Stomach (tissue), 9 donors: ENCODE results near the gene RRAS2. TPM values are rescaled to one million over a fixed set of nuclear protein-coding genes. Genes with fewer than 3 reads are reported as not detected.

Source experiments
- DNase-seq, 2 donors: peaks; one replicate each; pipeline versions ENCODE4 v3.0.0 to v3.0.0-alpha.2; 2013 to 2019
- H3K27ac ChIP-seq, 5 donors: fragments of 200-600 bp in 4 of 5; sonication (generic) in 4 of 5; one replicate each; pipeline ENCODE4 v1.5.1; 2013 to 2019; ENCODE audit warnings: mild to moderate bottlenecking in 1 of 5, moderate library complexity in 1 of 5
- H3K27me3 ChIP-seq, 3 donors: fragments of 200-600 bp; sonication (generic); one replicate each; pipeline ENCODE4 v1.5.1; 2017 to 2019; ENCODE audit warnings: mixed run types in 1 of 3
- H3K36me3 ChIP-seq, 4 donors: fragments of 200-600 bp; sonication (generic); 1 replicate in 3 of 4; 2 replicates in 1 of 4; pipeline ENCODE4 v1.5.1; 2016 to 2019
- H3K4me1 ChIP-seq, 4 donors: fragments of 200-600 bp; sonication (generic); one replicate each; pipeline ENCODE4 v1.5.1; 2016 to 2019
- H3K4me3 ChIP-seq, 4 donors: fragments of 200-600 bp; sonication (generic) in 3 of 4; one replicate each; pipeline ENCODE4 v1.5.1; 2016 to 2019; ENCODE audit warnings: mild to moderate bottlenecking in 1 of 4
- H3K9me3 ChIP-seq, 4 donors: fragments of 200-600 bp; sonication (generic); one replicate each; pipeline ENCODE4 v1.5.1; 2016 to 2019
- CTCF ChIP-seq, 7 experiments: fragments of 450-650 bp in 4 of 7; fragments of 200-600 bp in 3 of 7; sonication (generic) in 3 of 7; IDR thresholded peaks; one replicate each; pipeline ENCODE4 v1.5.1; 2016 to 2019; ENCODE audit warnings: antibody characterized with exemption in 7 of 7, control low read depth in 2 of 7, mild to moderate bottlenecking in 1 of 7
- EP300 ChIP-seq: sonication (generic); formaldehyde crosslinking; IDR thresholded peaks from one replicate; pipeline ENCODE4 v1.6.1; 2017; ENCODE audit warnings: antibody characterized with exemption
- POLR2A ChIP-seq, 4 donors: fragments of 450-650 bp; IDR thresholded peaks; one replicate each; pipeline ENCODE4 v1.6.1; 2016; ENCODE audit warnings: antibody characterized with exemption in 4 of 4, control low read depth in 2 of 4, mild to moderate bottlenecking in 1 of 4, moderate library complexity in 1 of 4
- POLR2AphosphoS5 ChIP-seq, 3 donors: sonication (generic); formaldehyde crosslinking; IDR thresholded peaks; one replicate each; pipeline ENCODE4 v1.6.1; 2016; ENCODE audit warnings: antibody characterized with exemption in 3 of 3
- WGBS, 5 donors: extraction: QIAGEN DNeasy Blood & Tissue Kit in 3 of 5; methylation state at CpG; one replicate each; pipeline versions ENCODE4 v1.1.5 to v1.1.7; 2013 to 2018; 5-methylcytosine and 5-hydroxymethylcytosine counted together
- intact Hi-C: fragments of 100-400 bp; cut with DNase I; formaldehyde crosslinking; loops from one replicate; pipeline ENCODE4 v1.15.1; 2023; ENCODE audit warnings: low total_unique reads
- polyA plus RNA-seq, 3 donors: library from polyadenylated mRNA; stranded (reverse); fragments of 200-250 nt; gene quantifications; one replicate each; pipeline ENCODE4 v1.2.3, GENCODE V29; 2013
- total RNA-seq, 5 donors: library from RNA; depleted of rRNA; stranded (reverse); fragments of >200 nt; gene quantifications; one replicate each; pipeline versions ENCODE4 v1.1.0 to v1.2.3, GENCODE V29; 2014 to 2016
- donor health status: healthy with polysubstance abuse.
- donor health status: Bipolar disorder and iron deficiency.
- donor health status: healthy.

RRAS2 gene
- total and polyA plus RNA-seq, 8 donors = 1.2 to 65.0 (median 19.3) TPM

DNA sequence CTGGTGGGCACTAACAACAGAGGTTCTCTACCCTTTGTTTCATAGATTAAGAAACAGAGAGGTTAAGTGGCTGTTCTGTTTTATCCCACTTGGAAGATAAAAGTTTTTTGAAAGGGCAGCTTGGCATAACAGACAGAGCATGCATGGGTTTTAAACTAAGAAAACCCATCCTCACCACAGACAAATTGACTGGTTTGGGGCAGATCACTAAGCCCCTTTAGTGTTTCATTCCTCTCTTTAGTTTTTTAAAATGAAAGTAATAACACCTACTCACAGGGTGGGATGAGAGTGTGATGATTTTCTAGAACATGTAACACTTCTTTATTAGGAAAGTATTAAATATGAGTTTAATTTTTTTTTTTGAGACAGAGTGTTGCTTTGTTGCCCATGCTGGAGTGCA is 12.3 kb upstream of the RRAS2 start:
- Histone ChIP-seq H3K9me3 (no peaks in the 10 kb centered on the region), H3K27me3 (no peaks in the 10 kb centered on the region), H3K36me3 (no peaks in the 10 kb centered on the region), H3K4me1 (peaks cover 0 to 17% (median 5%) of the 10 kb centered on the region in 4 donors), H3K27ac (no peak overlapping the region), H3K4me3 (no peak overlapping the region)
- intact Hi-C loops = no loop called here
- TF ChIP-seq EP300 (no peak), POLR2A (IDR thresholded peaks at IDR 0.05) (no peak), POLR2AphosphoS5 (IDR thresholded peaks at IDR 0.05) (no peak), CTCF (IDR thresholded peaks at IDR 0.05) (no peak)
- DNase-seq = no peak

DNA sequence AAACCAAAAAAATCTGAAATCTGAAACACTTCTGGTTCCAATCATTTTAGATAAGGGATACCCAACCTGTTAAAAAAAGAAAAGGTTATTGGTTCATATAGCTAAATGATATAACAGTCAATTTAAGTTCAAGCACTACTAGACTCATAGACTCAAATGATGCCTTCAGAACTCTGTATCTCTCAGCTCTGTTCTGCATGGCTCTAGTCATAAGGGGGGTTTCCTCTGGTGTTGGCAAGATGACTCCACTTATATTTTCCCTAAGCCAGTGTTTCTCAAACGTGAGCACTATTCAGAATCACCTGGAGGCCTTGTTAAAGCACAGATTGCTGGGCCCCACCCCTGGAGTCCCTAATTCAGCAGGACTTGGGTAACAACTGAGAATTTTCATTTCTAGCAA is 11.5 kb upstream of the RRAS2 start:
- WGBS, 5 donors = 14 to 52% (median 30%) methylated on average over 1 of the region's 1 CpG

GRCh38 chr11:14369598-14369997 is 10.6 kb upstream of the RRAS2 start:
- Histone ChIP-seq H3K36me3 (no peaks in the 10 kb centered on the region), H3K27me3 (no peaks in the 10 kb centered on the region), H3K4me3 (no peak overlapping the region), H3K4me1 (peaks cover 0 to 11% (median 4%) of the 10 kb centered on the region in 4 donors), H3K27ac (no peak overlapping the region), H3K9me3 (no peaks in the 10 kb centered on the region)
- DNase-seq = no peak
- intact Hi-C loops = no loop called here
- no peak for TF ChIP-seq CTCF (IDR thresholded peaks at IDR 0.05)
- no peak for TF ChIP-seq POLR2A (IDR thresholded peaks at IDR 0.05)
- TF ChIP-seq POLR2AphosphoS5 (IDR thresholded peaks at IDR 0.05) = no peak
- TF ChIP-seq EP300 = no peak

More for the DNA sequence above, 11.5 kb upstream of the RRAS2 start:
- Histone ChIP-seq H3K4me1 (peaks cover 0 to 17% (median 5%) of the 10 kb centered on the region in 4 donors), H3K9me3 (no peaks in the 10 kb centered on the region), H3K27ac (no peak overlapping the region), H3K4me3 (no peak overlapping the region), H3K36me3 (no peaks in the 10 kb centered on the region), H3K27me3 (no peaks in the 10 kb centered on the region)
- intact Hi-C loops = no loop called here
- no peak for DNase-seq
- TF ChIP-seq CTCF (IDR thresholded peaks at IDR 0.05) = no peak
- no peak for TF ChIP-seq POLR2A (IDR thresholded peaks at IDR 0.05)
- TF ChIP-seq EP300 = no peak
- TF ChIP-seq POLR2AphosphoS5 (IDR thresholded peaks at IDR 0.05) = no peak

GRCh38 chr11:14366936-14367335 is 8.0 kb upstream of the RRAS2 start:
- intact Hi-C loops = no loop called here
- Histone ChIP-seq H3K27me3 (no peaks in the 10 kb centered on the region), H3K4me3 (no peak overlapping the region), H3K9me3 (no peaks in the 10 kb centered on the region), H3K36me3 (no peaks in the 10 kb centered on the region), H3K27ac (no peak overlapping the region), H3K4me1 (no peaks in the 10 kb centered on the region)
- DNase-seq = no peak
- TF ChIP-seq CTCF (IDR thresholded peaks at IDR 0.05) = no peak
- TF ChIP-seq POLR2A (IDR thresholded peaks at IDR 0.05) = no peak
- no peak for TF ChIP-seq EP300
- TF ChIP-seq POLR2AphosphoS5 (IDR thresholded peaks at IDR 0.05) = no peak
